Mucosa of rectum (tissue), 2 donors: ENCODE measurements around the gene ZSWIM7.
"Not testable (repeated sequence)": the region's sequence is repeated elsewhere in the genome, so short reads cannot be mapped to it uniquely, and the experiment has no call there.

Experiments
- H3K27ac ChIP-seq, 2 donors: one replicate each; pipeline ENCODE4 v1.7.0; 2013; ENCODE audit warnings: inconsistent platforms in 2 of 2, low read depth in 2 of 2, low read length in 2 of 2
- H3K27me3 ChIP-seq, 2 donors: one replicate each; pipeline ENCODE4 v1.7.0; 2013; ENCODE audit warnings: low read length in 2 of 2; ENCODE audit not compliant: control insufficient read depth in 2 of 2, insufficient read depth in 2 of 2
- H3K36me3 ChIP-seq, 2 donors: one replicate each; pipeline ENCODE4 v1.7.0; 2013; ENCODE audit warnings: low read length in 2 of 2; ENCODE audit not compliant: control insufficient read depth in 2 of 2, insufficient read depth in 2 of 2
- H3K4me1 ChIP-seq, 2 donors: one replicate each; pipeline ENCODE4 v1.7.0; 2013; ENCODE audit warnings: low read length in 2 of 2, mild to moderate bottlenecking in 1 of 2; ENCODE audit not compliant: control insufficient read depth in 2 of 2, insufficient read depth in 2 of 2
- H3K4me3 ChIP-seq, 2 donors: one replicate each; pipeline ENCODE4 v1.7.0; 2013; ENCODE audit warnings: low read length in 2 of 2
- H3K9ac ChIP-seq, 2 donors: one replicate each; pipeline ENCODE4 v1.7.0; 2013; ENCODE audit warnings: low read length in 2 of 2, low read depth in 1 of 2, mild to moderate bottlenecking in 1 of 2
- H3K9me3 ChIP-seq, 2 donors: one replicate each; pipeline ENCODE4 v1.7.0; 2013; ENCODE audit warnings: low read length in 2 of 2; ENCODE audit not compliant: control insufficient read depth in 2 of 2
- donor health status: healthy.
- donor health status: Normal muscosa, but diverticular disease.

The ZSWIM7 gene

GRCh38 chr17:15947271-15947670 is 52.2 kb downstream of the ZSWIM7 start:
- Histone ChIP-seq H3K27ac (peak overlapping the region; percentile 92 to 94), H3K36me3 (peaks cover 0 to 5% of the 10 kb centered on the region in 2 donors), H3K4me3 (peak overlapping the region; percentile 86 to 87), H3K4me1 (peaks cover 26 to 34% of the 10 kb centered on the region in 2 donors), H3K9me3 (no peaks in the 10 kb centered on the region), H3K27me3 (peaks cover 0 to 4% of the 10 kb centered on the region in 2 donors), H3K9ac (peak overlapping the region; percentile 38 to 77)

- peak overlapping the region; percentile 86 to 87 for H3K4me3 ChIP-seq
- peak overlapping the region; percentile 70 to 77 for H3K9ac ChIP-seq
- peaks cover 26 to 33% of the 10 kb centered on the region in 2 donors for H3K4me1 ChIP-seq
- no peaks in the 10 kb centered on the region for H3K9me3 ChIP-seq
- peaks cover 0 to 5% of the 10 kb centered on the region in 2 donors for H3K36me3 ChIP-seq
- peak overlapping the region; percentile 92 to 94 for H3K27ac ChIP-seq
- H3K27me3 ChIP-seq, result peaks cover 0 to 4% of the 10 kb centered on the region in 2 donors
These were observed 52.8 kb downstream of the ZSWIM7 start for GRCh38 chr17:15946611-15947120.

GRCh38 chr17:15945527-15946191 is 53.8 kb downstream of the ZSWIM7 start:
- H3K9me3 ChIP-seq, result no peaks in the 10 kb centered on the region
- peak overlapping the region; percentile 92 to 94 for H3K27ac ChIP-seq
- peaks cover 26 to 33% of the 10 kb centered on the region in 2 donors for H3K4me1 ChIP-seq
- peaks cover 0 to 4% of the 10 kb centered on the region in 2 donors for H3K27me3 ChIP-seq
- peak overlapping the region; percentile 86 to 87 for H3K4me3 ChIP-seq
- H3K9ac ChIP-seq, result peak overlapping the region; percentile 77 to 81
- H3K36me3 ChIP-seq, result peaks cover 0 to 4% of the 10 kb centered on the region in 2 donors

- Histone ChIP-seq H3K36me3 (no peaks in the 10 kb centered on the region), H3K9ac (peak within 1 kb of the TSS; percentile 77 to 81), H3K9me3 (no peaks in the 10 kb centered on the region), H3K4me3 (peak within 1 kb of the TSS; percentile 86 to 87), H3K27ac (peak within 1 kb of the TSS; percentile 92 to 94), H3K27me3 (peaks cover 0 to 4% of the 10 kb centered on the region in 2 donors), H3K4me1 (peaks cover 26 to 33% of the 10 kb centered on the region in 2 donors)
These were observed 54.6 kb downstream of the ZSWIM7 start, which contains the start of gene ADORA2B for GRCh38 chr17:15944759-15945526. Gene ADORA2B, plus strand, starts transcription at chr17:15945130. Its CDS starts 119 bp downstream, at chr17:15945249.

DNA sequence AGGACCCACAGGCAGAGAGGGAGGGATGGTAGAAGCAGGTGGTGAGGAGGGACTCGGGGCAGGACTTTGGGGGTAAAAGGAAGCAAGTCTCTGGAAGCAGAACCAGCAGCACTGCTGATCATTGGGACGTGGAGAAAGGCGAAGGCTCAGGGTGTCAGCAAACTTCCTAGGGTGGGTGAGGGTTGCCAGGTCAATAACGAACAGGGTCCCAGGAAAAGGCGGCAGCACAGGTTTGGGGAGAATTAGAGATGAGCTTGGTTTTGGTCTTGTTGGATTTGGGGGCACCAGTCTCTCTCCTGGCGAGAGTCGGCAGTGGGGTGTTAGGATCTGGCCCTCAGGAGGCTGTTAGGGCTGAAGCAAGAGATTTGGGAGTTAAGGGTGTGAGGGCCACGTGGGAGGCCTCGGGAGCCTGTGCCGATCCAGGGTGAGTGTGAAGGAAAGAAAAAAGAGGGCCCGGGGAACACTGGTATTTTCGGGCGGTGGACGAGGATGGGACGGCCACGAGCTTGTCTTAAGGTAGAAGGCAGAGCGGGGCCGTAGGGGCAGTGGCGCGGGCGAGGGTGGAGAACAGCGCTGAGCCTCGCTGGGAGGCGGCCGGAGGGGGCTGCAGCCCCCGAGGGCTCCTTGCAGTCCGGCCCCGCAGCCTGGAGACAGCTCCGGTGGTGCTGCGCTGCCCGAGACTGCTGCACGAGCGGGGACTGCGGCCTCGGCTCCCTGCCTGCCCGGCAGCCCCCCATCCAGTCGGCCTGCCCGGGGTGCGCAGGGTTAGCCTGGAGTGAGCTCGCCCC is 55.3 kb downstream of the ZSWIM7 start:
- Histone ChIP-seq H3K27me3 (peaks cover 0 to 4% of the 10 kb centered on the region in 2 donors), H3K27ac (peak overlapping the region; percentile 2 to 94), H3K9ac (peak overlapping the region; percentile 41 to 77), H3K9me3 (no peaks in the 10 kb centered on the region), H3K4me3 (peak overlapping the region; percentile 86 to 87), H3K4me1 (peaks cover 26 to 33% of the 10 kb centered on the region in 2 donors), H3K36me3 (no peaks in the 10 kb centered on the region)

GRCh38 chr17:15942207-15942833 is 57.2 kb downstream of the ZSWIM7 start:
- no peaks in the 10 kb centered on the region for H3K9me3 ChIP-seq
- no peaks in the 10 kb centered on the region for H3K36me3 ChIP-seq
- no peak overlapping the region for H3K4me3 ChIP-seq
- H3K4me1 ChIP-seq, result peaks cover 14 to 20% of the 10 kb centered on the region in 2 donors
- H3K27ac ChIP-seq, result no peak overlapping the region
- H3K27me3 ChIP-seq, result peaks cover 0 to 4% of the 10 kb centered on the region in 2 donors
- no peak overlapping the region for H3K9ac ChIP-seq

DNA sequence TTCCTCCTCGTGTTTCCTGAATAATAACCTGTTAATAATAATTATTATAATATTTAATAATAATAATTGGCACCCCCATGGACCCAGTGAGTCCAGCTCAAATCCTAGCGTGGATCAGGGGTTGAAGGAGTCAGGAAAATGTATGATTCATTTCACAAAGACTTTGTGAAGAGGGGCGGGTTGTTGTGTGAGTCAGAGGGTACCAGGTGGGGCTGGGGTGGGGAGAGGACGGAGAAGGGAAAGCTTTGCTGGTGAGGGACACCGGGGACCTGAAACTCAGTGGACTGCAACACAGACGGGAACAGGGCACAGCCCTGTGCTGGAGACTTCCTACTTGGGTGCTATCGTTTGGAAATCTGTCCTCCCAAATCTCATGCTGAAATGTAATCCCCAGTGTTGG is 57.7 kb downstream of the ZSWIM7 start:
- no peaks in the 10 kb centered on the region for H3K36me3 ChIP-seq
- H3K27me3 ChIP-seq, result peaks cover 0 to 4% of the 10 kb centered on the region in 2 donors
- H3K27ac ChIP-seq, result no peak overlapping the region
- no peak overlapping the region for H3K4me3 ChIP-seq
- peaks cover 12 to 15% of the 10 kb centered on the region in 2 donors for H3K4me1 ChIP-seq
- no peak overlapping the region for H3K9ac ChIP-seq
- no peaks in the 10 kb centered on the region for H3K9me3 ChIP-seq

GRCh38 chr17:15936481-15936880 is 63.0 kb downstream of the ZSWIM7 start:
- H3K27ac ChIP-seq, H3K4me1 ChIP-seq, H3K9ac ChIP-seq, H3K36me3 ChIP-seq, H3K27me3 ChIP-seq, H3K4me3 ChIP-seq, H3K9me3 ChIP-seq: not testable (repeated sequence)

- H3K4me1 ChIP-seq, result no peaks in the 10 kb centered on the region
- no peaks in the 10 kb centered on the region for H3K9me3 ChIP-seq
- no peak overlapping the region for H3K4me3 ChIP-seq
- H3K27me3 ChIP-seq, result no peaks in the 10 kb centered on the region
- no peak overlapping the region for H3K27ac ChIP-seq
- no peaks in the 10 kb centered on the region for H3K36me3 ChIP-seq
- no peak overlapping the region for H3K9ac ChIP-seq
These were observed 63.6 kb downstream of the ZSWIM7 start for GRCh38 chr17:15935891-15936290.
